ENCODE data around the gene NCF2.

DNA sequence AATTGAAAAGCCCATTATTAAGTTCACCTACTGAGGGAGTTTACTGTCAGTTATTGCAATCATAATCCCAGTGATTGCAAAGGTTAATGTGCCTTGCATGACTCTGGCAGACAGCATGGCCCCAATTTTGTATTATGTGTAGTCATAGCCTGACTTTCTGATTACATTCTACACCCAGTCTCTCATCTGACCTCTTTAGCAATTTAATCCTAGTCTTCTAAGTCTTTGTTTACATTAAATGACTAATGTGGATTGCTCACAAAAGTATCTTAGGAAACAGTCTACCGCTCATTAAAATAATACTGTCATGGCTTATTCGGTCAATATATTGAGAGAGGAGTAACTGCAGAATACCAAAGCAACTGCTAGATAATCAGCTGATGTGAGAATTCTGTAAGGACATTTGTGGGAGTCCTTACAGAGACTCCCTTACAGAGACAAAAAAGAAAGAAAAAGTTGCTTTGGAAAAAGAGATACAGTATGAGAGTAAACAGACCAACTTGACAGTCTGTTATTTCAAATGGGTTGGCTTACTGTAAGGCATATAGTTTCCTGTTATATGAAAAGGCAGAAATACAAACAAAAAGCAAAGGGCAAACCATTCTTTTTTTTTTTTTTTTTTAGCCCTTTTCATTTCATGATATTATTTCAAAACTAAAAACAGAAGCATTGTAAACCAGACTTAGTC, 75.1 kb downstream of the NCF2 start:
- TF ChIP-seq, protein P1, sequence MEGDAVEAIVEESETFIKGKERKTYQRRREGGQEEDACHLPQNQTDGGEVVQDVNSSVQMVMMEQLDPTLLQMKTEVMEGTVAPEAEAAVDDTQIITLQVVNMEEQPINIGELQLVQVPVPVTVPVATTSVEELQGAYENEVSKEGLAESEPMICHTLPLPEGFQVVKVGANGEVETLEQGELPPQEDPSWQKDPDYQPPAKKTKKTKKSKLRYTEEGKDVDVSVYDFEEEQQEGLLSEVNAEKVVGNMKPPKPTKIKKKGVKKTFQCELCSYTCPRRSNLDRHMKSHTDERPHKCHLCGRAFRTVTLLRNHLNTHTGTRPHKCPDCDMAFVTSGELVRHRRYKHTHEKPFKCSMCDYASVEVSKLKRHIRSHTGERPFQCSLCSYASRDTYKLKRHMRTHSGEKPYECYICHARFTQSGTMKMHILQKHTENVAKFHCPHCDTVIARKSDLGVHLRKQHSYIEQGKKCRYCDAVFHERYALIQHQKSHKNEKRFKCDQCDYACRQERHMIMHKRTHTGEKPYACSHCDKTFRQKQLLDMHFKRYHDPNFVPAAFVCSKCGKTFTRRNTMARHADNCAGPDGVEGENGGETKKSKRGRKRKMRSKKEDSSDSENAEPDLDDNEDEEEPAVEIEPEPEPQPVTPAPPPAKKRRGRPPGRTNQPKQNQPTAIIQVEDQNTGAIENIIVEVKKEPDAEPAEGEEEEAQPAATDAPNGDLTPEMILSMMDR (IDR thresholded peaks at IDR 0.05; ENCODE audit: low read depth, low read length, missing input control) = no peak
- TF ChIP-seq EGR1 (IDR thresholded peaks at IDR 0.05; ENCODE audit: low read depth in 2 of 2) = no peak
- no peak for TF ChIP-seq RAD21 (IDR thresholded peaks at IDR 0.05)
- TF ChIP-seq REST (IDR thresholded peaks at IDR 0.05) = no peak
- no peak for TF ChIP-seq SP1 (IDR thresholded peaks at IDR 0.05)
- TF ChIP-seq JUND (IDR thresholded peaks at IDR 0.05) = peak in 1 of 2 donors; percentile 41
- peak; percentile 19 for TF ChIP-seq ZBTB33 (IDR thresholded peaks at IDR 0.05)
- TF ChIP-seq NR2F2 (IDR thresholded peaks at IDR 0.05) = no peak
- no peak for TF ChIP-seq HNF4G (IDR thresholded peaks at IDR 0.05)
- no peak for TF ChIP-seq GABPA (IDR thresholded peaks at IDR 0.05 in 1 of 2, conservative IDR thresholded peaks at IDR 0.05 in 1 of 2)
- peak in 1 of 2 donors; percentile 25 for TF ChIP-seq HNF4A (conservative IDR thresholded peaks at IDR 0.05)
- TF ChIP-seq, protein P2, sequence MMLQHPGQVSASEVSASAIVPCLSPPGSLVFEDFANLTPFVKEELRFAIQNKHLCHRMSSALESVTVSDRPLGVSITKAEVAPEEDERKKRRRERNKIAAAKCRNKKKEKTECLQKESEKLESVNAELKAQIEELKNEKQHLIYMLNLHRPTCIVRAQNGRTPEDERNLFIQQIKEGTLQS (IDR thresholded peaks at IDR 0.05) = no peak
- TF ChIP-seq MAX (IDR thresholded peaks at IDR 0.05) = no peak
